Esophagus squamous epithelium (tissue), 4 donors: ENCODE results near the gene CRYBG2.

ENCODE experiments used
- POLR2A ChIP-seq, 4 donors: fragments of 450-650 bp; IDR thresholded peaks; one replicate each; pipeline ENCODE4 v1.6.1; 2017; ENCODE audit warnings: antibody characterized with exemption in 4 of 4, mild to moderate bottlenecking in 4 of 4, moderate library complexity in 3 of 4
- TF ChIP-seq, protein P1 (sequence below), 6 experiments: fragments of 450-650 bp in 4 of 6; fragments of 200-600 bp in 2 of 6; sonication (generic) in 2 of 6; IDR thresholded peaks; one replicate each; pipeline ENCODE4 v1.5.1; 2016 to 2019; ENCODE audit warnings: antibody characterized with exemption in 6 of 6, mild to moderate bottlenecking in 4 of 6, moderate library complexity in 4 of 6

DNA sequence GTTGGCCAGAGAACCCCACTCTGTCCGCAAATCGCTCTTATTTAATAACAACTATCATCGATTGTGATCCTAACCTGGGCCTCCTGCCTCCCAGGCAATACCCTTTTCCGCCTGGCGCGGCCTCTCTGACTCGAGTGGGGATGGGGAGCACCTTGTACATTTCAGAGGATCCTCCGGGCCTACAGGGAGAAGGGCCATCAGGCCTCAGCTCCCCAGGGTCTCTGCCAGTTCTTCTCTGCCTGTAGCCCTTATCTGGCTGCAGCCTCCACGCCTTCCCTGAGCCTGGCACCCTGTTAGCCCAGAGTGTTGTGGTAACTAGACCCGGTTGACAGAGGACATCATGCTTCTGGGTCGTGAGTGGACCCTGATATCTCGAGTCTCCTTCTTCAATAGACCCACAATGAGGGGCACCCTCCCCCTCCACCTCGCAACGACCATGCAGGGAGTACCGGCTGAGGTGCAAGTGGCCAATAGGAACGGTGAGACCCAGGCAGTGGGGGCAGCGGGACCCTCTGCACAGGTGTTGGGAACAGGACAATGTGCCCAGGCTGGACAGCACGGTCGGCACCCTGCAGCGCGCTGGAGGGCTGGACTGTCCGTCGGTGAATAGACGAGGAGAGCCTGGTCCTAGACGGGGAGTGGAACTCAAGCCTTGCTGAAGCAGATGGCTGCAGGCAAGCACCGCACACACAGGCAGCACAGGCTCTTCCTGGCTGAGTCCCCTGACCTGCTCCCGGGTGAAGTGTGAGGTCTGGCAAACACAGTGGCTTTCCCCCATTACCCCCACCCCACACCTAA is 7.1 kb upstream of the CRYBG2 start:
- TF ChIP-seq, protein P1, sequence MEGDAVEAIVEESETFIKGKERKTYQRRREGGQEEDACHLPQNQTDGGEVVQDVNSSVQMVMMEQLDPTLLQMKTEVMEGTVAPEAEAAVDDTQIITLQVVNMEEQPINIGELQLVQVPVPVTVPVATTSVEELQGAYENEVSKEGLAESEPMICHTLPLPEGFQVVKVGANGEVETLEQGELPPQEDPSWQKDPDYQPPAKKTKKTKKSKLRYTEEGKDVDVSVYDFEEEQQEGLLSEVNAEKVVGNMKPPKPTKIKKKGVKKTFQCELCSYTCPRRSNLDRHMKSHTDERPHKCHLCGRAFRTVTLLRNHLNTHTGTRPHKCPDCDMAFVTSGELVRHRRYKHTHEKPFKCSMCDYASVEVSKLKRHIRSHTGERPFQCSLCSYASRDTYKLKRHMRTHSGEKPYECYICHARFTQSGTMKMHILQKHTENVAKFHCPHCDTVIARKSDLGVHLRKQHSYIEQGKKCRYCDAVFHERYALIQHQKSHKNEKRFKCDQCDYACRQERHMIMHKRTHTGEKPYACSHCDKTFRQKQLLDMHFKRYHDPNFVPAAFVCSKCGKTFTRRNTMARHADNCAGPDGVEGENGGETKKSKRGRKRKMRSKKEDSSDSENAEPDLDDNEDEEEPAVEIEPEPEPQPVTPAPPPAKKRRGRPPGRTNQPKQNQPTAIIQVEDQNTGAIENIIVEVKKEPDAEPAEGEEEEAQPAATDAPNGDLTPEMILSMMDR (IDR thresholded peaks at IDR 0.05) = no peak
- TF ChIP-seq POLR2A (IDR thresholded peaks at IDR 0.05) = no peak
